ENCODE results near the gene FMO2. TPM values are rescaled to one million over a fixed set of nuclear protein-coding genes. Genes with fewer than 3 reads are reported as not detected.
"Not testable (repeated sequence)": the region's sequence is repeated elsewhere in the genome, so short reads cannot be mapped to it uniquely, and the experiment has no call there.

FMO2 gene
- total RNA-seq, 4 donors from 2014 or later: 13.2 to 25.1 (median 22.5) TPM

- TF ChIP-seq CTCF (IDR thresholded peaks at IDR 0.05 in 4 of 5, conservative IDR thresholded peaks at IDR 0.05 in 1 of 5) (no peak), POLR2A (IDR thresholded peaks at IDR 0.05) (no peak)
- no peak overlapping the region for H3K4me3 ChIP-seq
- H3K27me3 ChIP-seq: no peaks in the 10 kb centered on the region
- DNase-seq: peak in 1 of 2 donors; percentile 24
- intact Hi-C loops (cut with DNase I; ENCODE audit: low total_unique reads) (no loop called here), in situ Hi-C loops (cut with MboI; ENCODE audit: low sequenced_read_pairs in 4 of 4) (loop anchor here in 1 of 4 donors (10.0 kb wide), 1 partner anchor 138 kb away; no protein-coding TSS in a partner anchor)
- ATAC-seq: no peak
- peak overlapping the region in 2 of 4 donors; percentile 24 to 47 for H3K27ac ChIP-seq
- peaks cover 0 to 8% of the 10 kb centered on the region in 2 donors for H3K4me1 ChIP-seq
- no peaks in the 10 kb centered on the region for H3K36me3 ChIP-seq
- no peaks in the 10 kb centered on the region for H3K9me3 ChIP-seq
These were observed 37.8 kb downstream of the FMO2 start for GRCh38 chr1:171222936-171223335.

DNA sequence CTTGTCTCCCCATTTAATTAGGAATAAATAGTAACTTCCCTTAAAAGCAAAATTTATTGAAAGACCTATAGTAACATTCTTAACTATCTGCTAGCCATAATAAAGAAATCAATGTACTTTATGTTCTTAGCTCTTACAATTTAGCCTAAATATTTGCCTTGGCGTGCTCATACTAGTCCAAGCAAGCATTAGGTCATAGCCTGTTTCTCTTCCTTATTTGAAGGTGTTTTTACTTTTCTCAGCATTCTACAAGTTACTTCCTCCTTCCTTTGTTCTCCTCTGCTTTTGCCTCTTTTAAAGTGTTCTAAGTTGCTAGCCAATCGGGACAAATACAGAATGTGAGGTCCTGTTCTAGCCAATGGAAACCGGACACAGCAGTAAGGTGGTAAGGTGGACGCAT is 39.2 kb downstream of the FMO2 start:
- DNase-seq; H3K36me3 ChIP-seq; H3K27ac ChIP-seq; H3K4me1 ChIP-seq; H3K9me3 ChIP-seq; ATAC-seq; intact Hi-C loops (cut with DNase I; ENCODE audit: low total_unique reads); H3K4me3 ChIP-seq; H3K27me3 ChIP-seq: not testable (repeated sequence)
- in situ Hi-C loops (cut with MboI; ENCODE audit: low sequenced_read_pairs in 4 of 4): loop anchor here in 1 of 4 donors (10.0 kb wide), 1 partner anchor 139 kb away; no protein-coding TSS in a partner anchor

DNA sequence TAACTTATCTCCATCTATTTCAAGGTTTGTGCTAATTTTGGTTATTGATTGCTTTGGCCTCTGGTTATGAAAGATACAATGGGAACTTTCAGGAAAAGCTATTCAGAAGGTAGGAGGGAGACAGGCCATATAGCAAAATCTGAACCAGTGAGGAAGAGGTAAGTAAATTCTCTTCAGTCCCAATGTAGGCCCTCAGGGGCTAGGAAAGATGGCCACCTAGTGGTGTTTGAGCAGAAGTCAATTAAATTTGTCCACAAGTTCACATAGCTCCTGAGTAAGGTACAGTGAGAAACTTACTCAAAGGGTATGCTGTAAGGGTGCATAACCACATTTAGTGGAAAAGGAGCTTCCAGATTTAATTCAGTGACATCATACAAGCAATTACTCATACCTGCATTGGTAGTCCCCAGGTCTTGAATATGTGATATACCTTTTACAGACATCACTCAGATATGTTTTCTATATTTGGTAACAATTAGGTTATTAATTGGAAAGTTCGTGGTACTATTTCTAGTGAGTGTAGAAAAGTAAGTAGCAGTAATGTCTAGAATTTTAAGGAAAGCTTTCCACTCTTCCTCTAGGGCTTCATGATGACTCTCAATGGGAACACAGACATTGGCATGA is 41.8 kb downstream of the FMO2 start:
- in situ Hi-C loops (cut with MboI; ENCODE audit: low sequenced_read_pairs in 4 of 4) (loop anchor here in 2 of 4 donors (10.0 to 25.0 kb wide), 3 partner anchors 140 to 265 kb away; partner anchors contain the start of gene FMO3 (in 1 of the 2)), intact Hi-C loops (cut with DNase I; ENCODE audit: low total_unique reads) (loop anchor here (1.0 to 5.0 kb wide), 3 partner anchors 40 to 260 kb away; partner anchors contain the start of gene FMO2)
- Histone ChIP-seq H3K36me3 (no peaks in the 10 kb centered on the region), H3K9me3 (no peaks in the 10 kb centered on the region), H3K4me1 (peaks cover 0 to 4% of the 10 kb centered on the region in 2 donors), H3K4me3 (no peak overlapping the region), H3K27me3 (no peaks in the 10 kb centered on the region), H3K27ac (no peak overlapping the region)
- TF ChIP-seq CTCF (IDR thresholded peaks at IDR 0.05 in 4 of 5, conservative IDR thresholded peaks at IDR 0.05 in 1 of 5) (peak; percentile 30 to 65 (median 63)), POLR2A (IDR thresholded peaks at IDR 0.05) (no peak)
- no peak for DNase-seq
- ATAC-seq: no peak

GRCh38 chr1:171231326-171231725 is 46.2 kb downstream of the FMO2 start:
- H3K4me3 ChIP-seq: no peak overlapping the region
- intact Hi-C loops (cut with DNase I; ENCODE audit: low total_unique reads): loop anchor here (5.0 kb wide), 1 partner anchor 71 kb away; no protein-coding TSS in a partner anchor
- H3K9me3 ChIP-seq: no peaks in the 10 kb centered on the region
- no peaks in the 10 kb centered on the region for H3K4me1 ChIP-seq
- no peak overlapping the region for H3K27ac ChIP-seq
- no peaks in the 10 kb centered on the region for H3K27me3 ChIP-seq
- in situ Hi-C loops (cut with MboI; ENCODE audit: low sequenced_read_pairs in 4 of 4): loop anchor here in 3 of 4 donors (10.0 to 25.0 kb wide), 3 partner anchors 144 to 269 kb away; partner anchors contain the start of gene FMO3 (in 1 of the 3)
- ATAC-seq (no peak), DNase-seq (no peak)
- no peaks in the 10 kb centered on the region for H3K36me3 ChIP-seq
- TF ChIP-seq CTCF (IDR thresholded peaks at IDR 0.05 in 4 of 5, conservative IDR thresholded peaks at IDR 0.05 in 1 of 5) (no peak), POLR2A (IDR thresholded peaks at IDR 0.05) (no peak)

GRCh38 chr1:171233183-171233582 is 48.1 kb downstream of the FMO2 start:
- Histone ChIP-seq H3K4me3 (no peak overlapping the region), H3K27me3 (no peaks in the 10 kb centered on the region), H3K27ac (no peak overlapping the region), H3K36me3 (no peaks in the 10 kb centered on the region), H3K9me3 (no peaks in the 10 kb centered on the region), H3K4me1 (no peaks in the 10 kb centered on the region)
- intact Hi-C loops (cut with DNase I; ENCODE audit: low total_unique reads) (loop anchor here (5.0 kb wide), 1 partner anchor 69 kb away; no protein-coding TSS in a partner anchor), in situ Hi-C loops (cut with MboI; ENCODE audit: low sequenced_read_pairs in 4 of 4) (loop anchor here in 3 of 4 donors (10.0 to 25.0 kb wide), 3 partner anchors 146 to 271 kb away; partner anchors contain the start of gene FMO3 (in 1 of the 3))
- ATAC-seq (no peak), DNase-seq (no peak)
- TF ChIP-seq POLR2A (IDR thresholded peaks at IDR 0.05): no peak
- TF ChIP-seq CTCF (IDR thresholded peaks at IDR 0.05 in 4 of 5, conservative IDR thresholded peaks at IDR 0.05 in 1 of 5): no peak

DNA sequence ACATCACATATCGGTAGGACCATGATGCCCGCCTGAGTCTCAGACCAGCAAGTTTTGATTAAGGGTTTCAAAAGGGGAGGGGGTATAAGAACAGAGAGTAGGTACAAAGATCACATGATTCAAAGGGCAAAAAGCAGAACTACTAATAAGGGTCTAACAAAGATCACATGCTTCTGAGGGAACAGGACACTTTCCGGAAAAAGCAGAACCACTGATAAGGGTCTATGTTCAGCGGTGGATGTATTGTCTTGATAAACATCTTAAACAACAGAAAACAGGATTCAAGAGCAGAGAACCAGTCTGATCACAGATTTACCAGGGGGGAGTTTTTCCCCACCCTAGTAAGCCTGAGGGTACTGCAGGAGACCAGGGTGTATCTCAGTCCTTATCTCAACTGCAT is 51.1 kb downstream of the FMO2 start:
- ATAC-seq; intact Hi-C loops (cut with DNase I; ENCODE audit: low total_unique reads); DNase-seq; H3K4me3 ChIP-seq; H3K27ac ChIP-seq; H3K36me3 ChIP-seq; H3K4me1 ChIP-seq; H3K9me3 ChIP-seq; H3K27me3 ChIP-seq: not testable (repeated sequence)
- in situ Hi-C loops (cut with MboI; ENCODE audit: low sequenced_read_pairs in 4 of 4): loop anchor here in 3 of 4 donors (10.0 to 25.0 kb wide), 3 partner anchors 149 to 274 kb away; partner anchors contain the start of gene FMO3 (in 1 of the 3)

Data from gastrocnemius medialis (tissue), 4 donors.